Glomerular visceral epithelial cell (primary cell): Measurements from ENCODE around the gene AANAT.
"Not testable (repeated sequence)": the region's sequence is repeated elsewhere in the genome, so short reads cannot be mapped to it uniquely, and the experiment has no call there.

ENCODE experiments used
- DNase-seq: peaks from one replicate; pipeline ENCODE4 v3.0.0-alpha.2; 2016; ENCODE audit errors: extremely low spot score

The AANAT gene

DNA sequence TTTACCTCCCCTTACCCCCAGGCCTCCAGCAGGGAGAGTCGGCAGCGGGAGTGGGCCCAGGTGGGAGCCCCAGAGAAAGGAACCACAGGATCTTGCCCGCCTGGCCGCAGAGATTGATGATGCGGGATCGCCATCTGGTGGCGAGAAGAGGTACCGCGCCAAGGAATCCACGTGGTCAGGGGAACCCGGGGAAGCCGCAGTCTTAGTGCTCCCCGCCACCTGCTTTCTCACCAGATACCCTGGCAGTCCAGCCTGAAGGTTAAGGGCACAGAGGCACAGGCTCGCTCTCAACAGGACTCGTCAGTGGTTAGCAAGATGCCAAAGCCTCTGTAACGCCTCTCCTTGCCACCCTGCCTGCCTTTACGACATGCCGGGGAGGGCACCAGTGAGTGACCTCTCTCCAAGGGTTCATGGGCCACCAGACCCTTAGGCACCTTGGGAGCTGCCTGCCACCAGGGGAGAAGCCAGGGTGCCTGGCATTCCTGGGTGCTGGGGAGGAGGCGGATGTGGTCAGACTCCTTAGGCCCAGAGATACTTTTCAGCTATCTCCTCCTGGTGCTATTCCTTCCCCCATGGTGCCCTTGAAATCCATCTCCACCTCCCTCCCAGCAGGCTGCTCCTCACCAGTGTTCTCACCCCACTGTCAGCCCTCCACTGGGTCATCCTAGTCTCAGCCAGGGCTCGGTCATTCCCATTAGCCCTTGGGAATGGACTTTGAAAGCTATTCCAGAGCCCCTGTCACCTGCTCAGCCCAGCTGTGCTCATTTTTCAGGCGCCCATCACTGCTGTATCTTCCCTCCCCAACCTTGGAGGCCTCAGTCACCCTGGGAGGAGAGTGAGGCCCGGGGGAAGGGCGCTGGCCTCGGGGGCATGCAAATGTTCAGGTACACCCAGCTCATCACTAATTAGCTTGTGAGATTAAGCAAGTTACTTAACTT is 39.3 kb downstream of the AANAT start:
- peak; percentile 79 for DNase-seq

DNA sequence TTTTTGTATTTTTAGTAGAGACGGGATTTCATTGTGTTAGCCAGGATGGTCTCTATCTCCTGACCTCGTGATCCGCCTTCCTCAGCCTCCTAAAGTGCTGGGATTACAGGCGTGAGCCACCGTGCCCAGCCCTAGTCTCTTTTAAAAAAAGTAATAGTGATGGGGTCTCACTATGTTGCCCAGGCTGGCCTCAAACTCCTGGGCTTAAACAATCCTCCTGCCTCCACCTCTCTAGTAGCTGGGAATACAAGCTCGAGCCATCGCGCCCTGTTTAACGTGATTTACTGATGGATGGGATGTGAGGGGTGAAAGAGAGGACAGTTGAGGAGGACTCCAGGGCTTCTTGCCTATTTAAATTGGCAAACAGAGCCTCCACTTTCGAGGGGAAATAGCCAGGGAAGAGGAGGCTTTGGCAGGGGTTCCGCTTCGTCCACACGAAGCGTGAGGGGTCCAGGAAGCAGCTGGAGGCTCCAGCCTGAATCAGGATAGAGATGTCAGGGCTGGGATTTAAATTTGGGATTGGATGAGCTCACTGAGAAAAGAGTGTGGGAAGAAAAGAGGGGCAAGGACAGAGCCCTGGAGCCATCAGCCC is 41.2 kb downstream of the AANAT start:
- DNase-seq: not testable (repeated sequence)

GRCh38 chr17:76510831-76511244 is 43.4 kb downstream of the AANAT start:
- no peak for DNase-seq

DNA sequence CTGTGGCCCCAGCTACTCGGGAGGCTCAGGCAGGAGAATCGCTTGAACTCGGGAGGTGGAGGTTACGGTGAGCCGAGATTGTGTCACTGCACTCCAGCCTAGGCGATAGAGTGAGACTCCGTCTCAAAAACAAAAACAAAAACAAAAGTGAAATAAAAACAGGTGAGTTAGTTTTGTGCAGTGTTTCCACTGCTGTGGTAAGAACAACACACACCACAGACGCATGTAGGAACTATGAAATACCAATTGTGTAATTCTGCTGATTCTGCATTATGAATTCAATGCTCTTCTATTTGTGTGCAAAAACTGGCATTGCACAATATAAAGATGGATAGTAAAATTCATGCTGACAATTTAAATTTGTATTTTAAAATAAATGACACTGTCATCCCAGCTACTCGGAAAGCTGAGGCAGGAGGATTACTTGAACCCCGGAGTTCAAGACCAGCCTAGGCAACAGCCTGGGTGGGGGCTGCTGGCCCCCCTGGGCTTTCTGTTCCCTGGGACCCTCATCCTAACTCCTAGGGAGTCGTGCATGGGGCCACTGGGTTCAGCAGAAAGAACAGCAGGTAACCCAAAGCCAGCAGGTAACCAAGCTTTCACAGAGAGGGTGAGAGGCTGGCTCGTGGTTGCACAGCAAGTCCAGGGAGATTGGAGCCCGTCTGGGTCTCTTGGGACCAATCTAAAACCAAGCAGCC is 44.4 kb downstream of the AANAT start:
- DNase-seq: no peak

GRCh38 chr17:76512366-76513305 is 45.2 kb downstream of the AANAT start:
- no peak for DNase-seq

DNA sequence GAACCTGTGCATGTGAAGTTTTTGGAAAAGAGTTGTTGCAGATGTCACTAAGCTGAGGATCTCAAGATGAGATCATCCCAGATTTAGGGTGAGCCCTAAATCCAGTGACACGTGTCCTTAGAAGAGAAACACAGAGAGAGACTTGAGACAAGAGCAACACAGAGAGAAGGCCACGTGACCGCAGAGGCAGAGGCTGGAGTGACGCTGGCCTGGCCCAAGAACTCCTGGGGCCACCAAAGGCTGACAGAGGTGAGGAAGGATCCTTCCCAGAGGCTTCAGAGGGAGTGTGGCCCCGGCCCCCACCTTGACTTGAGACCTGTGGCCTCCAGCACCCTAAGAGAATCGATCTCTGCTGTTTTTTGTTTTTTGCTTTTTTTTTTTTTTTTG is 45.9 kb downstream of the AANAT start:
- DNase-seq: no peak

DNA sequence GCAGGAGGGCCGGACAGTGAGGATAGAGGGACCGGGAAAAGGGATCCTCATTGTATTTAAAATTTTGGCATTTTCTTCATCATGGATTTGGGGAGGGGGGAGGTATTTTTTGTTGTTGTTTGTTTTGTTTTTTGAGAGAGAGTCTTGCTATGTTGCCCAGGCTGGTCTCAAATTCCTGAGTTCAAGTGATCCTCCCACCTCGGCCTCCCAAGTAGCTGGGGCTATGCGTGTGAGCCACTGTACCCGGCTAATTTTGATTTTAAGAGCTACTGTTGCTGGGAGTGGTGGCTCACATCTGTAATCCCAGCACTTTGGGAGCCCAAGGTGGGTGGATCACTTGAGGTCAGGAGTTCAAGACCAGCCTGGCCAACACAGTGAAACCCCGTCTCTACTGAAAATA is 47.0 kb downstream of the AANAT start:
- not testable (repeated sequence) for DNase-seq

DNA sequence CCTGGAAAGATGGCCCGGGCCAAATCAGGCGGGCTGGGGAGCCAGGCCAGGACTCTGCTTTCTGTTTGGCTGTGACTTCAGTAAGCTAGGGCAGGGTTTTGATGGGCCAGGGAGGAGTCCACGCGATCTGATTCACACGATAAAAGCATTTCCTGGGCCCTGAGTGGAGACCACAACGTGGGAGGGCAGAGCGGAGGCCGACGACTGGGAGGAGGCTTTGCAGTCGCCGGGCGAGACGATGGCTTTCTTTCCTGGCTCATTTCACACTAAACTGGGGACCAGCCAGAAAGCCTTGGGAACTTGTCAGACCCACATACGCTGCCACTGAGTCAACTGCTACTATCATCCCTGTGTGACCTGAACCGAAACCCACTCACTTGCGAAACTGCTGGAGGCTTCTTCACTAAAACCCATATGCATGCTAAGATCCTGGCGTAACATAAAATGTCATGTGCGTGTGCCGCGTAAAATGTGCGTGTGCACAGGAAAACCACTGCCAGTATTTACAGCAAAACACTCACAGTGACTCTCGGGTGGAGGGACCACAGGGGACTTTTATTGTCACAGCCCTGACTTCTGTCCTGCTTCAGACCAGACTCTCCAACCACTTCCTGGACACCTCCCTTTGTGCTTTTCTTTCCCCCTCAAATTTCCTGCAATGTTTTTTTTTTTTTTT is 48.0 kb downstream of the AANAT start:
- peak; percentile 95 for DNase-seq

GRCh38 chr17:76517638-76518038 is 50.2 kb downstream of the AANAT start:
- peak; percentile 56 for DNase-seq

- DNase-seq: no peak
Measured at GRCh38 chr17:76519048-76519966, 51.9 kb downstream of the AANAT start.
